HepG2 (cell line): Measurements from ENCODE around the gene SOCS3. TPM values are rescaled to one million over a fixed set of nuclear protein-coding genes. Genes with fewer than 3 reads are reported as not detected.

Source experiments
- ARNT ChIP-seq: fragments of 450-650 bp; IDR thresholded peaks from 2 replicates; pipeline ENCODE4 v1.6.1; 2017
- FOXA3 ChIP-seq: IDR thresholded peaks from 2 replicates; pipeline ENCODE4 v1.6.1; 2016; ENCODE audit warnings: missing genetic modification reagents, missing compliant biosample characterization
- GLI4 ChIP-seq: sonication (generic); formaldehyde crosslinking; IDR thresholded peaks from 2 replicates; pipeline ENCODE4 v1.5.1; 2020; ENCODE audit warnings: missing genetic modification reagents, mild to moderate bottlenecking, moderate library complexity, borderline replicate concordance
- KAT8 ChIP-seq: IDR thresholded peaks from 2 replicates; pipeline ENCODE4 v1.6.1; 2016; ENCODE audit warnings: missing genetic modification reagents, missing compliant biosample characterization
- NR2F2 ChIP-seq: IDR thresholded peaks from 2 replicates; pipeline ENCODE4 v1.6.1; 2012; ENCODE audit warnings: low read depth, inconsistent platforms, borderline replicate concordance
- RFXAP ChIP-seq: sonication (generic); formaldehyde crosslinking; IDR thresholded peaks from 2 replicates; pipeline ENCODE4 v1.4.0; 2020; ENCODE audit warnings: missing genetic modification reagents, borderline replicate concordance
- ZFP82 ChIP-seq: sonication (generic); formaldehyde crosslinking; IDR thresholded peaks from 2 replicates; pipeline ENCODE4 v1.5.1; 2020; ENCODE audit warnings: mild to moderate bottlenecking, missing genetic modification reagents, borderline replicate concordance
- ZNF264 ChIP-seq: sonication (generic); formaldehyde crosslinking; IDR thresholded peaks from 2 replicates; pipeline ENCODE4 v1.4.0; 2020; ENCODE audit warnings: missing genetic modification reagents
- ZNF367 ChIP-seq: sonication (generic); formaldehyde crosslinking; IDR thresholded peaks from 2 replicates; pipeline ENCODE4 v1.4.0; 2020; ENCODE audit warnings: missing genetic modification reagents, borderline replicate concordance
- ZNF563 ChIP-seq: sonication (generic); formaldehyde crosslinking; IDR thresholded peaks from 2 replicates; pipeline ENCODE4 v1.8.0; 2022; ENCODE audit warnings: mild to moderate bottlenecking, moderate library complexity, missing genetic modification reagents
- ZSCAN22 ChIP-seq: sonication (generic); formaldehyde crosslinking; IDR thresholded peaks from 2 replicates; pipeline ENCODE4 v1.4.0; 2020; ENCODE audit warnings: mild to moderate bottlenecking, missing genetic modification reagents
- polyA plus RNA-seq, 8 experiments: library from polyadenylated mRNA; depleted of rRNA in 3 of 8; stranded (reverse) in 7 of 8; unstranded in 1 of 8; fragments of >200 nt; fragmentation: Illumina TruSeq in 4 of 8; extraction: Trizol in 4 of 8; gene quantifications; 2 replicates each; pipeline versions ENCODE4 v1.2.1 to v1.2.3, GENCODE V29; 2011 to 2016; ENCODE audit warnings: low read depth in 4 of 8, missing spikeins in 1 of 8, mixed read lengths in 1 of 8; ENCODE audit not compliant: insufficient read depth in 1 of 8
- total RNA-seq, 5 experiments: library from RNA; depleted of rRNA; stranded (reverse); fragments of >200 nt; fragmentation: Illumina TruSeq; extraction: Trizol; gene quantifications; 2 replicates each; pipeline ENCODE4 v1.2.3, GENCODE V29; 2016; ENCODE audit warnings: low read depth in 1 of 5
- TF ChIP-seq, protein P1 (sequence below): sonication (generic); formaldehyde crosslinking; IDR thresholded peaks from 2 replicates; pipeline ENCODE4 v1.5.1; 2020; ENCODE audit warnings: mild to moderate bottlenecking, missing genetic modification reagents, moderate library complexity
- TF ChIP-seq, protein P2 (sequence below): sonication (generic); formaldehyde crosslinking; IDR thresholded peaks from 2 replicates; pipeline ENCODE4 v1.4.0; 2020; ENCODE audit warnings: missing genetic modification reagents
- TF ChIP-seq, protein P3 (sequence below): sonication (generic); formaldehyde crosslinking; IDR thresholded peaks from one replicate; pipeline ENCODE4 v1.5.1; 2020; ENCODE audit warnings: mild to moderate bottlenecking, missing genetic modification reagents; ENCODE audit errors: not compliant biosample characterization

SOCS3 gene
- total and polyA plus RNA-seq, 2 of the 13 experiments (the other 11 are each of a cell fraction or from before 2014, with no cell fraction given): 0.77 to 2.4 TPM

DNA sequence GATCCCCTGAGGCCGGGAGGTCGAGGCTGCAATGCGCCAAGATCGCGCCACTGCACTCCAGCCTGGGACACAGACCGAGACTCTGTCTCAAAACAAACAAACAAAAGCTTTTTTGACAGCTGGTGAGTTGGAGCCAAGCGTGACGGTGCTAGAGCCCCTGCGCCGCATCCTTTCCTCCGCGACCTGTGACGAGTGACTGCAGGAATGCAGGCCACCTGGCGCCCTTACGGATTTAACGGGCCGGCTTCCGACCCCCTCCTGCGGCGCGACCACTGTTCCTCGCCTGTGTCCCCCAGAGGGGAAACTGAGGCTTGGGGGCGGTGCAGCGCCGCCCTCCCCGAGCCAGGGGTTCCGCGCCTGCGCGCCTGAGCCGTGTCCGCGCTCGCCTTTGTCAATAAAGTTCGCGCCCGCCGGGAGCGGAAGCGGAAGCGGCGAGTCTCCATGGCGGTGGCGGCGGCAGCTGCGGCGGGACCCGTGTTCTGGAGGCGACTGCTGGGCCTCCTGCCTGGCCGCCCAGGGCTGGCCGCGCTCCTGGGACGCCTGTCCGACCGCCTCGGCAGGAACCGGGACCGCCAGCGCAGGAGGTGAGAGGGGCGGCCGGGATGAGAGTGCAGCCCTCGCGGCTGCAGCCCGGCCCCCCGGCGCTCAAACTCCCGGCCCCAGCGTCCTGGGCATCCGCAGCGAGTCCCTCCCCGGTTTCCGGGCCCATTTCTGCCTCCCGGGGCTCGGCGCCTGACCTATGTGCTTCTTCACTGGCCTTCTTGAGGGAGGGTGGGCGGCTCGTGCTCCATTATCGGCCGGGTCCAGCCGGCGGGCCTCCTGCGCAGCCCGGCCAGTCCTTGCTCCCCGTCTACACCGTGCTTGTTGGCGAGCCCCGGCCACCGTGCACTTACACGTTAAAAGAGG lies 18.6 kb upstream of the SOCS3 start, which contains the start of gene PGS1 (continued):
- TF ChIP-seq NR2F2: 0 out of 2 replicates have a peak, but pooled peaks have one; percentile 27
- TF ChIP-seq GLI4 (CRISPR knock-in tag): peak; percentile 95
- no peak for TF ChIP-seq ZNF367
- TF ChIP-seq, protein P1, sequence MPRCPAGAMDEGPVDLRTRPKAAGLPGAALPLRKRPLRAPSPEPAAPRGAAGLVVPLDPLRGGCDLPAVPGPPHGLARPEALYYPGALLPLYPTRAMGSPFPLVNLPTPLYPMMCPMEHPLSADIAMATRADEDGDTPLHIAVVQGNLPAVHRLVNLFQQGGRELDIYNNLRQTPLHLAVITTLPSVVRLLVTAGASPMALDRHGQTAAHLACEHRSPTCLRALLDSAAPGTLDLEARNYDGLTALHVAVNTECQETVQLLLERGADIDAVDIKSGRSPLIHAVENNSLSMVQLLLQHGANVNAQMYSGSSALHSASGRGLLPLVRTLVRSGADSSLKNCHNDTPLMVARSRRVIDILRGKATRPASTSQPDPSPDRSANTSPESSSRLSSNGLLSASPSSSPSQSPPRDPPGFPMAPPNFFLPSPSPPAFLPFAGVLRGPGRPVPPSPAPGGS (CRISPR knock-in tag): peak; percentile 67; the same call in 1 of the 2 replicates
- TF ChIP-seq ZNF264 (CRISPR knock-in tag): no peak
- TF ChIP-seq ARNT: no peak
- TF ChIP-seq RFXAP (CRISPR knock-in tag): peak; percentile 69; the same call in 1 of the 2 replicates
- TF ChIP-seq, protein P2, sequence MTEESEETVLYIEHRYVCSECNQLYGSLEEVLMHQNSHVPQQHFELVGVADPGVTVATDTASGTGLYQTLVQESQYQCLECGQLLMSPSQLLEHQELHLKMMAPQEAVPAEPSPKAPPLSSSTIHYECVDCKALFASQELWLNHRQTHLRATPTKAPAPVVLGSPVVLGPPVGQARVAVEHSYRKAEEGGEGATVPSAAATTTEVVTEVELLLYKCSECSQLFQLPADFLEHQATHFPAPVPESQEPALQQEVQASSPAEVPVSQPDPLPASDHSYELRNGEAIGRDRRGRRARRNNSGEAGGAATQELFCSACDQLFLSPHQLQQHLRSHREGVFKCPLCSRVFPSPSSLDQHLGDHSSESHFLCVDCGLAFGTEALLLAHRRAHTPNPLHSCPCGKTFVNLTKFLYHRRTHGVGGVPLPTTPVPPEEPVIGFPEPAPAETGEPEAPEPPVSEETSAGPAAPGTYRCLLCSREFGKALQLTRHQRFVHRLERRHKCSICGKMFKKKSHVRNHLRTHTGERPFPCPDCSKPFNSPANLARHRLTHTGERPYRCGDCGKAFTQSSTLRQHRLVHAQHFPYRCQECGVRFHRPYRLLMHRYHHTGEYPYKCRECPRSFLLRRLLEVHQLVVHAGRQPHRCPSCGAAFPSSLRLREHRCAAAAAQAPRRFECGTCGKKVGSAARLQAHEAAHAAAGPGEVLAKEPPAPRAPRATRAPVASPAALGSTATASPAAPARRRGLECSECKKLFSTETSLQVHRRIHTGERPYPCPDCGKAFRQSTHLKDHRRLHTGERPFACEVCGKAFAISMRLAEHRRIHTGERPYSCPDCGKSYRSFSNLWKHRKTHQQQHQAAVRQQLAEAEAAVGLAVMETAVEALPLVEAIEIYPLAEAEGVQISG (CRISPR knock-in tag): peak; percentile 96
- TF ChIP-seq ZSCAN22 (CRISPR knock-in tag): 0 out of 2 replicates have a peak, but pooled peaks have one; percentile 63
- peak; percentile 94 for TF ChIP-seq ZNF563 (CRISPR knock-in tag)
- peak; percentile 99 for TF ChIP-seq KAT8 (CRISPR knock-in tag)
- TF ChIP-seq, protein P3, sequence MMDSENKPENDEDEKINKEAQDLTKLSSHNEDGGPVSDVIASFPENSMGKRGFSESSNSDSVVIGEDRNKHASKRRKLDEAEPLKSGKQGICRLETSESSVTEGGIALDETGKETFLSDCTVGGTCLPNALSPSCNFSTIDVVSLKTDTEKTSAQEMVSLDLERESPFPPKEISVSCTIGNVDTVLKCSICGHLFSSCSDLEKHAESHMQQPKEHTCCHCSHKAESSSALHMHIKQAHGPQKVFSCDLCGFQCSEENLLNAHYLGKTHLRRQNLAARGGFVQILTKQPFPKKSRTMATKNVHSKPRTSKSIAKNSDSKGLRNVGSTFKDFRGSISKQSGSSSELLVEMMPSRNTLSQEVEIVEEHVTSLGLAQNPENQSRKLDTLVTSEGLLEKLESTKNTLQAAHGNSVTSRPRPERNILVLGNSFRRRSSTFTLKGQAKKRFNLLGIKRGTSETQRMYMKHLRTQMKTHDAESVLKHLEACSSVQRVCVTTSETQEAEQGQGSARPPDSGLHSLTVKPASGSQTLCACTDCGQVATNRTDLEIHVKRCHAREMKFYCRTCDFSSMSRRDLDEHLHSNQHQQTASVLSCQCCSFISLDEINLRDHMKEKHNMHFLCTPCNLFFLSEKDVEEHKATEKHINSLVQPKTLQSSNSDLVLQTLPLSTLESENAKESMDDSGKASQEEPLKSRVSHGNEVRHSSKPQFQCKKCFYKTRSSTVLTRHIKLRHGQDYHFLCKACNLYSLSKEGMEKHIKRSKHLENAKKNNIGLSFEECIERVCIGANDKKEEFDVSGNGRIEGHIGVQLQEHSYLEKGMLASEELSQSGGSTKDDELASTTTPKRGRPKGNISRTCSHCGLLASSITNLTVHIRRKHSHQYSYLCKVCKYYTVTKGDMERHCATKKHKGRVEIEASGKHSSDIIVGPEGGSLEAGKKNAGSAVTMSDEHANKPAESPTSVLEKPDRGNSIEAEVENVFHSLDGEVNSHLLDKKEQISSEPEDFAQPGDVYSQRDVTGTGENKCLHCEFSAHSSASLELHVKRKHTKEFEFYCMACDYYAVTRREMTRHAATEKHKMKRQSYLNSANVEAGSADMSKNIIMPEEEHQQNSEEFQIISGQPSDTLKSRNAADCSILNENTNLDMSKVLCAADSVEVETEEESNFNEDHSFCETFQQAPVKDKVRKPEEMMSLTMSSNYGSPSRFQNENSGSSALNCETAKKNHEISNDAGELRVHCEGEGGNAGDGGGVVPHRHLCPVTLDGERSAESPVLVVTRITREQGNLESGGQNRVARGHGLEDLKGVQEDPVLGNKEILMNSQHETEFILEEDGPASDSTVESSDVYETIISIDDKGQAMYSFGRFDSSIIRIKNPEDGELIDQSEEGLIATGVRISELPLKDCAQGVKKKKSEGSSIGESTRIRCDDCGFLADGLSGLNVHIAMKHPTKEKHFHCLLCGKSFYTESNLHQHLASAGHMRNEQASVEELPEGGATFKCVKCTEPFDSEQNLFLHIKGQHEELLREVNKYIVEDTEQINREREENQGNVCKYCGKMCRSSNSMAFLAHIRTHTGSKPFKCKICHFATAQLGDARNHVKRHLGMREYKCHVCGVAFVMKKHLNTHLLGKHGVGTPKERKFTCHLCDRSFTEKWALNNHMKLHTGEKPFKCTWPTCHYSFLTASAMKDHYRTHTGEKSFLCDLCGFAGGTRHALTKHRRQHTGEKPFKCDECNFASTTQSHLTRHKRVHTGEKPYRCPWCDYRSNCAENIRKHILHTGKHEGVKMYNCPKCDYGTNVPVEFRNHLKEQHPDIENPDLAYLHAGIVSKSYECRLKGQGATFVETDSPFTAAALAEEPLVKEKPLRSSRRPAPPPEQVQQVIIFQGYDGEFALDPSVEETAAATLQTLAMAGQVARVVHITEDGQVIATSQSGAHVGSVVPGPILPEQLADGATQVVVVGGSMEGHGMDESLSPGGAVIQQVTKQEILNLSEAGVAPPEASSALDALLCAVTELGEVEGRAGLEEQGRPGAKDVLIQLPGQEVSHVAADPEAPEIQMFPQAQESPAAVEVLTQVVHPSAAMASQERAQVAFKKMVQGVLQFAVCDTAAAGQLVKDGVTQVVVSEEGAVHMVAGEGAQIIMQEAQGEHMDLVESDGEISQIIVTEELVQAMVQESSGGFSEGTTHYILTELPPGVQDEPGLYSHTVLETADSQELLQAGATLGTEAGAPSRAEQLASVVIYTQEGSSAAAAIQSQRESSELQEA: peak; percentile 93
- TF ChIP-seq ZFP82: peak; percentile 81; the same call in 1 of the 2 replicates
- peak; percentile 67 for TF ChIP-seq FOXA3 (CRISPR knock-in tag)
